Activated gamma-delta T cell treated with Interleukin-2 at 50 U/mL for 16 hours (primary cell): ENCODE data around the gene TTF1.
"Not testable (repeated sequence)": the region's sequence is repeated elsewhere in the genome, so short reads cannot be mapped to it uniquely, and the experiment has no call there.

Experiments used
- DNase-seq: peaks from one replicate; pipeline ENCODE4 v3.0.0-alpha.2; 2020

The TTF1 gene

GRCh38 chr9:132412089-132412488 is 5.4 kb upstream of the TTF1 start:
- no peak for DNase-seq

- DNase-seq: peak; percentile 61
These were observed 4.5 kb upstream of the TTF1 start for GRCh38 chr9:132411091-132411508.

- no peak for DNase-seq
These were observed 4.0 kb upstream of the TTF1 start for GRCh38 chr9:132410642-132411041.

GRCh38 chr9:132409828-132410528 is 3.3 kb upstream of the TTF1 start, which contains the start of gene CFAP77:
TSS of gene CFAP77 (plus strand) at chr9:132410211. CDS start at chr9:132410272, 61 bp downstream.
- DNase-seq: no peak

- DNase-seq: no peak
These were observed 1.9 kb upstream of the TTF1 start for GRCh38 chr9:132408521-132408920.

- DNase-seq: no peak
These were observed 556 bp upstream of the TTF1 start for GRCh38 chr9:132407196-132407595.

GRCh38 chr9:132404228-132404881 is 2.3 kb downstream of the TTF1 start:
- DNase-seq: no peak

- DNase-seq: no peak
These were observed 4.8 kb downstream of the TTF1 start for GRCh38 chr9:132401824-132402223.

GRCh38 chr9:132395560-132395959 is 11.1 kb downstream of the TTF1 start:
- no peak for DNase-seq

- DNase-seq: no peak
These were observed 15.2 kb downstream of the TTF1 start for GRCh38 chr9:132391449-132391848.

- no peak for DNase-seq
These were observed 15.7 kb downstream of the TTF1 start for GRCh38 chr9:132390966-132391365.

- no peak for DNase-seq
These were observed 19.5 kb downstream of the TTF1 start for GRCh38 chr9:132387133-132387532.

GRCh38 chr9:132384376-132384775 is 22.3 kb downstream of the TTF1 start:
- no peak for DNase-seq

- DNase-seq: no peak
These were observed 23.2 kb downstream of the TTF1 start for GRCh38 chr9:132383462-132383883.

- DNase-seq: no peak
These were observed 24.6 kb downstream of the TTF1 start for GRCh38 chr9:132381966-132382541.

- DNase-seq: not testable (repeated sequence)
These were observed 28.2 kb downstream of the TTF1 start for GRCh38 chr9:132378416-132378815.

GRCh38 chr9:132377769-132378168 is 28.9 kb downstream of the TTF1 start:
- not testable (repeated sequence) for DNase-seq

- DNase-seq: no peak
These were observed 34.2 kb downstream of the TTF1 start for GRCh38 chr9:132372177-132373095.

- DNase-seq: no peak
These were observed 36.0 kb downstream of the TTF1 start for GRCh38 chr9:132370592-132370991.

- no peak for DNase-seq
These were observed 37.2 kb downstream of the TTF1 start for GRCh38 chr9:132369421-132369820.

GRCh38 chr9:132367613-132368313 is 38.9 kb downstream of the TTF1 start:
- no peak for DNase-seq

GRCh38 chr9:132366481-132366880 is 40.2 kb downstream of the TTF1 start:
- DNase-seq: no peak
